H1 (cell line): ENCODE data around the gene ZCRB1. TPM values are rescaled to one million over a fixed set of nuclear protein-coding genes. Genes with fewer than 3 reads are reported as not detected.

ENCODE experiments used
- CTCF ChIA-PET: fragments of 300-600 bp; sonication (Branson Sonifier 250); formaldehyde crosslinking; loops from one replicate; lab custom pipeline; 2021; ENCODE audit not compliant: partially characterized antibody; lab: Charles Lee
- POLR2A ChIA-PET: fragments of 300-600 bp; sonication (Branson Sonifier 250); formaldehyde crosslinking; loops from one replicate; lab custom pipeline; 2021; ENCODE audit warnings: inconsistent platforms; ENCODE audit not compliant: partially characterized antibody; lab: Charles Lee
- DNase-seq, 2 experiments: peaks; one replicate each; pipeline versions ENCODE4 v3.0.0 to v3.0.0-alpha.2; 2010 to 2022; ENCODE audit warnings: low spot score in 2 of 2, low read depth in 1 of 2, mixed read lengths in 1 of 2
- FAIRE-seq: peaks from 2 replicates; lab custom pipeline; 2011; peaks lifted over from hg19 to GRCh38; lab: Jason Lieb, UNC
- H2AFZ ChIP-seq: 2 replicates; pipeline ENCODE4 v1.8.1; 2012; ENCODE audit warnings: low read length, inconsistent platforms
- H2AK5ac ChIP-seq: 2 replicates; pipeline ENCODE4 v1.6.1; 2013; ENCODE audit warnings: low read depth, low read length
- H2BK120ac ChIP-seq: replicated peaks from 2 replicates; pipeline ENCODE3; 2013; ENCODE audit warnings: low read depth, low read length, inconsistent platforms
- H2BK12ac ChIP-seq: 2 replicates; pipeline ENCODE4 v1.6.1; 2013; ENCODE audit warnings: low read depth, low read length
- H2BK15ac ChIP-seq: 2 replicates; pipeline ENCODE4 v1.6.1; 2013; ENCODE audit warnings: low read length
- H2BK20ac ChIP-seq: 2 replicates; pipeline ENCODE4 v1.6.1; 2013; ENCODE audit warnings: low read length
- H2BK5ac ChIP-seq: 2 replicates; pipeline ENCODE4 v1.6.1; 2013; ENCODE audit warnings: low read depth, low read length
- H3K14ac ChIP-seq: 2 replicates; pipeline ENCODE4 v1.6.1; 2013; ENCODE audit warnings: inconsistent platforms; ENCODE audit not compliant: insufficient read length
- H3K18ac ChIP-seq: 2 replicates; pipeline ENCODE4 v1.6.1; 2013; ENCODE audit warnings: low read length; ENCODE audit errors: extremely low read depth
- H3K23ac ChIP-seq: 2 replicates; pipeline ENCODE4 v1.6.1; 2013; ENCODE audit warnings: inconsistent platforms; ENCODE audit not compliant: insufficient read length
- H3K23me2 ChIP-seq: 2 replicates; pipeline ENCODE4 v1.6.1; 2013; ENCODE audit warnings: low read depth, low read length
- H3K27ac ChIP-seq: 2 replicates; pipeline ENCODE4 v1.6.1; 2011; ENCODE audit warnings: low read depth, low read length, inconsistent platforms
- H3K27me3 ChIP-seq, 4 experiments: replicated peaks in 1 of 4; 1 replicate in 1 of 4; 2 replicates in 3 of 4; pipeline versions ENCODE4 v1.6.1 to v1.8.1; 2011 to 2013; ENCODE audit warnings: low read length in 3 of 4, mild to moderate bottlenecking in 3 of 4, inconsistent platforms in 2 of 4, mixed read lengths in 2 of 4, moderate library complexity in 1 of 4; ENCODE audit not compliant: control insufficient read depth in 3 of 4, insufficient read depth in 3 of 4; ENCODE audit errors: extremely low read depth in 1 of 4
- H3K36me3 ChIP-seq, 4 experiments: 2 replicates each; pipeline versions ENCODE4 v1.6.1 to v1.8.1; 2011 to 2013; ENCODE audit warnings: mild to moderate bottlenecking in 4 of 4, low read length in 3 of 4, moderate library complexity in 2 of 4, control low read depth in 1 of 4, inconsistent platforms in 1 of 4; ENCODE audit not compliant: insufficient read depth in 4 of 4, control insufficient read depth in 2 of 4
- H3K4ac ChIP-seq: replicated peaks from 2 replicates; pipeline ENCODE3; 2013; ENCODE audit warnings: low read length, low read depth, mixed read lengths, inconsistent platforms; ENCODE audit not compliant: insufficient read length
- H3K4me1 ChIP-seq, 4 experiments: replicated peaks in 1 of 4; 1 replicate in 1 of 4; 2 replicates in 3 of 4; pipeline versions ENCODE4 v1.6.1 to v1.8.1; 2011 to 2013; ENCODE audit warnings: low read length in 3 of 4, inconsistent platforms in 2 of 4, mixed read lengths in 1 of 4; ENCODE audit not compliant: insufficient read depth in 4 of 4, control insufficient read depth in 3 of 4
- H3K4me2 ChIP-seq, 2 experiments: 2 replicates each; pipeline versions ENCODE4 v1.6.1 to v1.8.1; 2011 to 2013; ENCODE audit warnings: low read depth in 2 of 2, low read length in 2 of 2, control low read depth in 1 of 2, inconsistent platforms in 1 of 2, mild to moderate bottlenecking in 1 of 2; ENCODE audit not compliant: insufficient read depth in 1 of 2
- H3K4me3 ChIP-seq, 4 experiments: fragments of 200-600, 300-600 bp in 1 of 4; sonication (generic), shearing (Covaris generic), sonication (Bioruptor Twin) in 1 of 4; 2 replicates each; pipeline versions ENCODE4 v1.5.1 to v1.8.1; 2011 to 2016; ENCODE audit warnings: low read length in 4 of 4, low read depth in 3 of 4, control low read depth in 2 of 4, inconsistent platforms in 2 of 4, mild to moderate bottlenecking in 2 of 4, mixed read lengths in 1 of 4, moderate library complexity in 1 of 4; ENCODE audit not compliant: insufficient read depth in 2 of 4; ENCODE audit errors: extremely low read depth in 1 of 4
- H3K56ac ChIP-seq: replicated peaks from 2 replicates; pipeline ENCODE3; 2013; ENCODE audit warnings: low read depth, mild to moderate bottlenecking, mixed read lengths, low read length, inconsistent platforms; ENCODE audit not compliant: insufficient read length
- H3K79me1 ChIP-seq: 2 replicates; pipeline ENCODE4 v1.6.1; 2013; ENCODE audit warnings: low read depth, low read length, control low read depth
- H3K79me2 ChIP-seq, 2 experiments: 2 replicates each; pipeline versions ENCODE4 v1.6.1 to v1.8.1; 2012 to 2013; ENCODE audit warnings: low read length in 2 of 2, mild to moderate bottlenecking in 2 of 2, inconsistent platforms in 1 of 2; ENCODE audit not compliant: insufficient read depth in 2 of 2, control insufficient read depth in 1 of 2
- H3K9ac ChIP-seq, 4 experiments: replicated peaks in 1 of 4; 1 replicate in 1 of 4; 2 replicates in 3 of 4; pipeline versions ENCODE4 v1.6.1 to v1.8.1; 2011 to 2013; ENCODE audit warnings: low read depth in 3 of 4, low read length in 3 of 4, control low read depth in 2 of 4, mild to moderate bottlenecking in 2 of 4, moderate library complexity in 2 of 4, inconsistent platforms in 1 of 4; ENCODE audit errors: extremely low read depth in 1 of 4
- H3K9me3 ChIP-seq, 2 experiments: 2 replicates each; pipeline versions ENCODE4 v1.6.1 to v1.8.1; 2012 to 2013; ENCODE audit warnings: mild to moderate bottlenecking in 2 of 2, moderate library complexity in 2 of 2, control low read depth in 1 of 2, inconsistent platforms in 1 of 2, low read depth in 1 of 2, low read length in 1 of 2, mixed read lengths in 1 of 2; ENCODE audit not compliant: insufficient read depth in 2 of 2
- H4K20me1 ChIP-seq, 2 experiments: replicated peaks in 1 of 2; 2 replicates each; pipeline versions ENCODE3 to v1.8.1; 2011 to 2013; ENCODE audit warnings: inconsistent platforms in 2 of 2, low read length in 2 of 2, mild to moderate bottlenecking in 1 of 2; ENCODE audit not compliant: insufficient read depth in 2 of 2, control insufficient read depth in 1 of 2
- H4K5ac ChIP-seq: 2 replicates; pipeline ENCODE4 v1.6.1; 2013; ENCODE audit warnings: low read length, low read depth, mixed read lengths, inconsistent platforms; ENCODE audit not compliant: insufficient read length
- H4K8ac ChIP-seq: 2 replicates; pipeline ENCODE4 v1.8.0; 2013; ENCODE audit warnings: mild to moderate bottlenecking, moderate library complexity, low read length, inconsistent platforms; ENCODE audit not compliant: insufficient read depth; ENCODE audit errors: extremely low read depth
- H4K91ac ChIP-seq: replicated peaks from 2 replicates; pipeline ENCODE3; 2013; ENCODE audit warnings: low read length, mixed read lengths, inconsistent platforms; ENCODE audit not compliant: insufficient read length
- CREB1 ChIP-seq: IDR thresholded peaks from 2 replicates; pipeline ENCODE4 v1.6.1; 2012; ENCODE audit warnings: inconsistent platforms
- CTCF ChIP-seq, 3 experiments: IDR thresholded peaks; 1 replicate in 2 of 3; 2 replicates in 1 of 3; pipeline versions ENCODE4 v1.5.1 to v1.6.1; 2011; ENCODE audit warnings: low read length in 3 of 3, mild to moderate bottlenecking in 3 of 3, inconsistent platforms in 2 of 3, low read depth in 1 of 3, moderate library complexity in 1 of 3; ENCODE audit not compliant: insufficient read depth in 1 of 3; ENCODE audit errors: control extremely low read depth in 1 of 3
- FOSL1 ChIP-seq: IDR thresholded peaks from 2 replicates; pipeline ENCODE4 v1.6.1; 2011; ENCODE audit warnings: mild to moderate bottlenecking, low read depth, low read length, moderate library complexity; ENCODE audit not compliant: insufficient read depth
- PHF8 ChIP-seq: fragments of 200-600 bp; sonication (generic); conservative IDR thresholded peaks from 2 replicates; pipeline ENCODE4 v1.7.1; 2012; ENCODE audit warnings: low read depth, mild to moderate bottlenecking, inconsistent platforms, low read length, moderate library complexity
- RAD21 ChIP-seq, 2 experiments: IDR thresholded peaks in 1 of 2; conservative IDR thresholded peaks in 1 of 2; 2 replicates each; pipeline ENCODE4 v1.6.1; 2011; ENCODE audit warnings: low read depth in 2 of 2, low read length in 2 of 2, improper control_type of control experiment in 1 of 2, inconsistent platforms in 1 of 2, mild to moderate bottlenecking in 1 of 2, moderate library complexity in 1 of 2
- RBBP5 ChIP-seq: IDR thresholded peaks from 2 replicates; pipeline ENCODE4 v1.7.1; 2012; ENCODE audit warnings: low read depth, mild to moderate bottlenecking, inconsistent platforms, low read length, moderate library complexity, borderline replicate concordance
- SAP30 ChIP-seq: fragments of 300-600 bp; sonication (generic); IDR thresholded peaks from 2 replicates; pipeline ENCODE4 v1.7.1; 2012; ENCODE audit warnings: low read length, moderate library complexity, mild to moderate bottlenecking, inconsistent platforms; ENCODE audit not compliant: insufficient read depth, insufficient replicate concordance
- SP1 ChIP-seq: IDR thresholded peaks from 2 replicates; pipeline ENCODE4 v1.6.1; 2011; ENCODE audit warnings: low read depth, low read length
- ZNF274 ChIP-seq: IDR thresholded peaks from 2 replicates; pipeline ENCODE4 v1.7.0; 2012; ENCODE audit warnings: low read length, borderline replicate concordance; ENCODE audit errors: extremely low read depth
- WGBS, 2 experiments: shearing (Covaris generic) in 1 of 2; methylation state at CpG; one replicate each; pipeline versions ENCODE4 v1.1.6 to v1.1.7; 2013 to 2015; ENCODE audit warnings: low lambda C conversion rate in 2 of 2, mixed read lengths in 2 of 2, inconsistent platforms in 1 of 2, low coverage in 1 of 2, missing lambda C conversion rate in 1 of 2; ENCODE audit not compliant: insufficient replicate concordance in 2 of 2, insufficient coverage in 1 of 2, insufficient read length in 1 of 2; ENCODE audit errors: extremely low coverage in 1 of 2, missing lambda C conversion rate in 1 of 2; 5-methylcytosine and 5-hydroxymethylcytosine counted together
- polyA plus RNA-seq, 7 experiments: library from polyadenylated mRNA; depleted of rRNA in 3 of 7; stranded (reverse) in 5 of 7; unstranded in 2 of 7; fragments of >200 nt in 5 of 7; fragments of 200-250 nt in 2 of 7; gene quantifications; 1 replicate in 5 of 7; 2 replicates in 1 of 7; 4 replicates in 1 of 7; pipeline versions ENCODE4 v1.2.1 to v1.2.3, GENCODE V29; 2011 to 2013; ENCODE audit warnings: missing spikeins in 2 of 7, mixed read lengths in 2 of 7
- total RNA-seq: library from RNA; stranded (reverse); fragmentation: NEBNext Ultra II Directional; extraction: Animal tissue kit (Norgen Biotek cat#: 25700); gene quantifications from 2 replicates; pipeline ENCODE4 v1.2.1, GENCODE V29; 2021

ZCRB1 gene
- total and polyA plus RNA-seq, 2 of the 8 experiments (the other 6 are each of a cell fraction or from before 2014, with no cell fraction given): 22.0 to 52.5 TPM

GRCh38 chr12:42296503-42297109 is 29.3 kb downstream of the ZCRB1 start:
- Histone ChIP-seq H3K23me2 (no peaks in the 10 kb centered on the region), H3K9me3 (peaks cover 6% of the 10 kb centered on the region in 2 experiments; a peak in 3 of 4 replicates), H3K4me2 (no peak overlapping the region), H3K9ac (no peak overlapping the region), H4K91ac (no peak overlapping the region), H3K14ac (no peak overlapping the region), H2BK5ac (no peak overlapping the region), H3K36me3 (no peaks in the 10 kb centered on the region), H3K4me1 (no peaks in the 10 kb centered on the region), H3K23ac (no peak overlapping the region), H3K18ac (no peak overlapping the region), H2AK5ac (no peak overlapping the region), H2BK12ac (no peak overlapping the region), H2AFZ (no peak overlapping the region), H3K4ac (no peak overlapping the region), H2BK15ac (no peak overlapping the region), H3K27ac (no peak overlapping the region), H2BK20ac (no peak overlapping the region), H3K79me1 (no peaks in the 10 kb centered on the region), H3K56ac (no peak overlapping the region), H4K20me1 (no peaks in the 10 kb centered on the region), H4K8ac (no peak overlapping the region), H2BK120ac (no peak overlapping the region), H3K27me3 (no peaks in the 10 kb centered on the region), H3K79me2 (no peaks in the 10 kb centered on the region), H3K4me3 (no peak overlapping the region), H4K5ac (no peak overlapping the region)
- FAIRE-seq (no peak), DNase-seq (peak in 1 of 2 experiments; percentile 54)
- CTCF ChIA-PET: interaction anchor here (0.6 to 2.4 kb wide), 16 partner anchors 11 to 168 kb away, joined by 3 to 9 read pairs (median 3); no protein-coding TSS in a partner anchor
- TF ChIP-seq SP1 (no peak), PHF8 (no peak), RBBP5 (no peak), RAD21 (IDR thresholded peaks at IDR 0.05 in 1 of 2, conservative IDR thresholded peaks at IDR 0.05 in 1 of 2; ENCODE audit: low read depth in 2 of 2, low read length in 2 of 2) (peak; percentile 41 to 60; a peak in 3 of 4 replicates), ZNF274 (no peak), CTCF (IDR thresholded peaks at IDR 0.05; ENCODE audit: control extremely low read depth in 1 of 3, insufficient read depth in 1 of 3, low read depth in 1 of 3, low read length in 3 of 3) (peak in 2 of 3 experiments; percentile 51 to 52; a peak in 2 of 4 replicates), FOSL1 (no peak), CREB1 (no peak), SAP30 (no peak)
- 75% methylated on average over 3 of the region's 5 CpGs; no CpG with 5 or more reads in 1 of the 2 experiments for WGBS, 2 experiments
- POLR2A ChIA-PET: interaction anchor here (0.6 kb wide), 1 partner anchor 182 kb away, joined by 3 read pairs; no protein-coding TSS in a partner anchor
